Upper lobe of left lung (tissue), 6 donors: Measurements from ENCODE around the gene TSNAX. TPM values are rescaled to one million over a fixed set of nuclear protein-coding genes. Genes with fewer than 3 reads are reported as not detected.

Experiments
- ATAC-seq, 2 donors: fragments of 200-7000 bp; cut with Tn5 transposase; one replicate each; pipeline ENCODE4 v1.9.1; 2022; ENCODE audit warnings: mild to moderate bottlenecking in 2 of 2, moderate library complexity in 2 of 2; ENCODE audit not compliant: low FRiP score in 2 of 2
- DNase-seq, 2 donors: peaks; one replicate each; pipeline ENCODE4 v3.0.0-alpha.2; 2019 to 2020
- H3K27ac ChIP-seq, 4 donors: fragments of 200-600 bp; sonication (generic); one replicate each; pipeline ENCODE4 v1.5.1; 2016 to 2019
- H3K27me3 ChIP-seq, 4 donors: fragments of 200-600 bp; sonication (generic); one replicate each; pipeline ENCODE4 v1.5.1; 2017 to 2019
- H3K36me3 ChIP-seq, 4 donors: fragments of 200-600 bp; sonication (generic); one replicate each; pipeline ENCODE4 v1.5.1; 2016 to 2019
- H3K4me1 ChIP-seq, 4 donors: fragments of 200-600 bp; sonication (generic); one replicate each; pipeline ENCODE4 v1.5.1; 2018 to 2019
- H3K4me3 ChIP-seq, 4 donors: fragments of 200-600 bp; sonication (generic); one replicate each; pipeline ENCODE4 v1.5.1; 2017 to 2019; ENCODE audit warnings: mild to moderate bottlenecking in 2 of 4, moderate library complexity in 1 of 4
- H3K9me3 ChIP-seq, 4 donors: fragments of 200-600 bp; sonication (generic); one replicate each; pipeline ENCODE4 v1.5.1; 2018 to 2019
- EP300 ChIP-seq, 4 donors: sonication (generic); formaldehyde crosslinking; IDR thresholded peaks; one replicate each; pipeline ENCODE4 v1.5.1; 2017; ENCODE audit warnings: antibody characterized with exemption in 4 of 4, control low read depth in 2 of 4
- POLR2A ChIP-seq, 4 donors: fragments of 450-650 bp; IDR thresholded peaks; one replicate each; pipeline ENCODE4 v1.5.1; 2016 to 2017; ENCODE audit warnings: antibody characterized with exemption in 4 of 4, mild to moderate bottlenecking in 2 of 4
- POLR2AphosphoS5 ChIP-seq, 2 donors: sonication (generic); formaldehyde crosslinking; IDR thresholded peaks; one replicate each; pipeline ENCODE4 v1.5.1; 2017; ENCODE audit warnings: antibody characterized with exemption in 2 of 2
- WGBS, 2 donors: methylation state at CpG; one replicate each; pipeline ENCODE4 v1.1.5; 2017 to 2018; 5-methylcytosine and 5-hydroxymethylcytosine counted together
- total RNA-seq, 6 donors: library from RNA; depleted of rRNA in 4 of 6; stranded (reverse); fragments of >200 nt in 4 of 6; gene quantifications; one replicate each; pipeline versions ENCODE4 v1.1.0 to v1.2.1, GENCODE V29; 2016 to 2021
- TF ChIP-seq, protein P1 (sequence below), 6 experiments: fragments of 450-650 bp in 4 of 6; fragments of 200-600 bp in 2 of 6; sonication (generic) in 2 of 6; IDR thresholded peaks; one replicate each; pipeline ENCODE4 v1.5.1; 2016 to 2019; ENCODE audit warnings: antibody characterized with exemption in 6 of 6
- donor health status: DM: no; HTN: no; CAD: no; lungs with moderate emphysema.
- donor health status: DM: no; HTN: yes; CAD: no; lungs with severe emphysema.

The TSNAX gene
- total RNA-seq, 6 donors from 2014 or later = 6.3 to 39.7 (median 24.6) TPM

DNA sequence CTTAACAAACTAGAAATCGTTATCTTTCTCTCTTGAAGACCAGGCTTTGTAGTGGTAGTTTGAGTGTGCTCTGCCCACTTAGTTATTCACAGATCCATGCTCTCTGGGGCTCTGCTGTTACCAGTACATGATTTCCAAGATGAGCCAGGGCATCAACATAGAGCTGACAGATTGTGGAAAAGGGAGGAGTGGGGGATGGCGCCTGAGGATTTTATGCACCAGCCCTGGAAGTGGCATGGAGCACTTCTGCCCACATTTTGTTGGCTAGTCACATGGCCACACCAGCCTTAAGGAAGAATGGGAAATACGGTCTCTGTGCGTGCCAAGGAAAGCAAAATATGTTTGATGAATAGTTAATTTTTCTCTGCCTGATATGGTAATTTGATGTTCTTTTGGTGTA is 18.2 kb downstream of the TSNAX start:
- Histone ChIP-seq H3K4me1 (peaks cover 0 to 4% (median 0%) of the 10 kb centered on the region in 4 donors), H3K27ac (no peak overlapping the region), H3K27me3 (no peaks in the 10 kb centered on the region), H3K4me3 (no peak overlapping the region), H3K36me3 (peaks cover 0 to 18% (median 5%) of the 10 kb centered on the region in 4 donors), H3K9me3 (no peaks in the 10 kb centered on the region)
- DNase-seq (no peak), ATAC-seq (no peak)
- no peak for TF ChIP-seq POLR2A (IDR thresholded peaks at IDR 0.05)
- TF ChIP-seq, protein P1, sequence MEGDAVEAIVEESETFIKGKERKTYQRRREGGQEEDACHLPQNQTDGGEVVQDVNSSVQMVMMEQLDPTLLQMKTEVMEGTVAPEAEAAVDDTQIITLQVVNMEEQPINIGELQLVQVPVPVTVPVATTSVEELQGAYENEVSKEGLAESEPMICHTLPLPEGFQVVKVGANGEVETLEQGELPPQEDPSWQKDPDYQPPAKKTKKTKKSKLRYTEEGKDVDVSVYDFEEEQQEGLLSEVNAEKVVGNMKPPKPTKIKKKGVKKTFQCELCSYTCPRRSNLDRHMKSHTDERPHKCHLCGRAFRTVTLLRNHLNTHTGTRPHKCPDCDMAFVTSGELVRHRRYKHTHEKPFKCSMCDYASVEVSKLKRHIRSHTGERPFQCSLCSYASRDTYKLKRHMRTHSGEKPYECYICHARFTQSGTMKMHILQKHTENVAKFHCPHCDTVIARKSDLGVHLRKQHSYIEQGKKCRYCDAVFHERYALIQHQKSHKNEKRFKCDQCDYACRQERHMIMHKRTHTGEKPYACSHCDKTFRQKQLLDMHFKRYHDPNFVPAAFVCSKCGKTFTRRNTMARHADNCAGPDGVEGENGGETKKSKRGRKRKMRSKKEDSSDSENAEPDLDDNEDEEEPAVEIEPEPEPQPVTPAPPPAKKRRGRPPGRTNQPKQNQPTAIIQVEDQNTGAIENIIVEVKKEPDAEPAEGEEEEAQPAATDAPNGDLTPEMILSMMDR (IDR thresholded peaks at IDR 0.05) = no peak
- TF ChIP-seq POLR2AphosphoS5 (IDR thresholded peaks at IDR 0.05) = no peak
- TF ChIP-seq EP300 (IDR thresholded peaks at IDR 0.05) = no peak
- WGBS, 2 donors = 94 to 98% methylated on average over 4 of the region's 4 CpGs

DNA sequence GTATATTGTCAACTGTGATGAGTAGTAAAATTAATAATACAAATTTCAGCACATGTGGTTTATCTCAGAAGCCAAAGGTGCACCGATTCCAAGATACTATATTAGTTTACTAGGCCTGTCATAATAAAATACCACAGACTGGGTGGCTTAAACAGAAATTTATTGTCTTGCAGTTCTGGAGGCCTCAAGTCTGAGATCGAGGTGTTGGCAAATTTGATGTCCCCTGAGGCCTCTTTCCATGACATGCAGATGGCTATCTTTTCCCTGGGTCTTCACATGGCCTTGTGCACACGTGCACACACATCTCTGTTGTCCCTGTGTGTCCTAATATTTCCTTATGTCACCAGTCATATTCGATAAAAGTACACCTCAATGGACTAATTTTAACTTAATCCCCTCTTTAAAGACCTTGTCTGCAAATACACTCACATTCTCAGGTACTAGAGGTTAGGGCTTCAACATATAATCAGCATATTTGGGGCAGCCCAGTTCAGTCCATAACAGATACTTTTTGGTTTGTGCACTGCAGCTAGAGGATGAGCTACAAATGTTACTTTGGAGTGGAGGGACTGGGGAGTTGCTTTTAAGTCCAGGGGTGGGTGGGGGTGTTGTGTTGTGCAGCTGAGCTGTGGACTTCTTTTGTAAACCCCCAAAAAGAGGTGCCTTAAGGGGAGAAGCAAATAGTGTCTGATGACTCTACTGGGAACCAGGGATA is 21.4 kb downstream of the TSNAX start:
- no peaks in the 10 kb centered on the region for H3K4me1 ChIP-seq
- ATAC-seq (no peak), DNase-seq (no peak)
- peaks cover 0 to 4% (median 0%) of the 10 kb centered on the region in 4 donors for H3K36me3 ChIP-seq
- H3K4me3 ChIP-seq = no peak overlapping the region
- TF ChIP-seq POLR2A (IDR thresholded peaks at IDR 0.05) (no peak), POLR2AphosphoS5 (IDR thresholded peaks at IDR 0.05) (no peak), EP300 (IDR thresholded peaks at IDR 0.05) (no peak)
- TF ChIP-seq, protein P1 (IDR thresholded peaks at IDR 0.05) = no peak
- no peaks in the 10 kb centered on the region for H3K27me3 ChIP-seq
- H3K9me3 ChIP-seq = no peaks in the 10 kb centered on the region
- H3K27ac ChIP-seq = no peak overlapping the region
- 86 to 89% methylated on average over 4 of the region's 4 CpGs for whole genome bisulfite sequencing, 2 donors

DNA sequence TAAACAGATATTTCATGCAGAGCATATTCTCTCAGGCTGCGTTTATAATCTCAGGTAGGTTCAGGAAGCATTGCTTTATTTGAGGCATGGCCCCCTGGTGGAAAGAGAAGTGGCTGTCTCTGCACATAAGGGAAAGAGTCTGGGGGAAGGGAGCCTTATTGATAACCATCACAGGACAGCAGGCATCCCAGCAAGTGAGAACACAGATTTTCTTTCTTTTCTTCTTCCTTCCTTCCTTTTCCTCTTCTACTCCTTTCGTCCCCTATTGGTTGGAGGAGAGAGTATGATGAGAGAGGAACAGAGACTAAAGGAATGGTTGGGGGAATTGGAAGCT is 21.9 kb downstream of the TSNAX start:
- H3K27ac ChIP-seq = no peak overlapping the region
- H3K9me3 ChIP-seq = no peaks in the 10 kb centered on the region
- H3K4me1 ChIP-seq = no peaks in the 10 kb centered on the region
- peaks cover 0 to 3% (median 0%) of the 10 kb centered on the region in 4 donors for H3K36me3 ChIP-seq
- DNase-seq (no peak), ATAC-seq (no peak)
- no peaks in the 10 kb centered on the region for H3K27me3 ChIP-seq
- WGBS, 2 donors = 41 to 56% methylated on average over 2 of the region's 2 CpGs
- no peak overlapping the region for H3K4me3 ChIP-seq
- TF ChIP-seq POLR2AphosphoS5 (IDR thresholded peaks at IDR 0.05) (no peak), EP300 (IDR thresholded peaks at IDR 0.05) (no peak), POLR2A (IDR thresholded peaks at IDR 0.05) (no peak)
- TF ChIP-seq, protein P1 (IDR thresholded peaks at IDR 0.05) = peak in 1 of 6 experiments; percentile 21

DNA sequence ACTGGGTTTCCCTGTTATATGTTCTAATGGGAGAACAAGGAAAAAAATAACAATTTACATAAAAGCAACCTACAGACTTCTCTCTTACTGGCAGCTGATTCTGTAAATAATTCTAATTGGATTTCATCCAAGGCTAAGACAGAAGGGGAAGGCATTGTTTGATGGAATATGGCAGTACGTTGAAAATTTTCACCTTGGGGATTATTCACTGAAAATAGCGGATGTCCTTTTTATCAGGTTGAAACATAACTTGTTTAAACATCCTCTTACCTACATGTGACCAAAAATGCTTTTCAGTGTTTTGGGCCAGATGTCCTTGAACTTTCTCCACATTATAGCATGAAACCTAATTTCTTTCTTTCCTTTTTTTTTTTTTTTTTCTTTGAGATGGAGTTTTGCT is 24.9 kb downstream of the TSNAX start:
- no peak for DNase-seq
- no peaks in the 10 kb centered on the region for H3K27me3 ChIP-seq
- 62 to 63% methylated on average over 2 of the region's 2 CpGs for WGBS, 2 donors
- no peaks in the 10 kb centered on the region for H3K9me3 ChIP-seq
- no peak for ATAC-seq
- no peak overlapping the region for H3K27ac ChIP-seq
- TF ChIP-seq POLR2AphosphoS5 (IDR thresholded peaks at IDR 0.05) = no peak
- no peak for TF ChIP-seq EP300 (IDR thresholded peaks at IDR 0.05)
- no peak for TF ChIP-seq POLR2A (IDR thresholded peaks at IDR 0.05)
- TF ChIP-seq, protein P1 (IDR thresholded peaks at IDR 0.05) = no peak
- peaks cover 0 to 18% (median 6%) of the 10 kb centered on the region in 4 donors for H3K4me1 ChIP-seq
- no peak overlapping the region for H3K4me3 ChIP-seq
- H3K36me3 ChIP-seq = no peaks in the 10 kb centered on the region

DNA sequence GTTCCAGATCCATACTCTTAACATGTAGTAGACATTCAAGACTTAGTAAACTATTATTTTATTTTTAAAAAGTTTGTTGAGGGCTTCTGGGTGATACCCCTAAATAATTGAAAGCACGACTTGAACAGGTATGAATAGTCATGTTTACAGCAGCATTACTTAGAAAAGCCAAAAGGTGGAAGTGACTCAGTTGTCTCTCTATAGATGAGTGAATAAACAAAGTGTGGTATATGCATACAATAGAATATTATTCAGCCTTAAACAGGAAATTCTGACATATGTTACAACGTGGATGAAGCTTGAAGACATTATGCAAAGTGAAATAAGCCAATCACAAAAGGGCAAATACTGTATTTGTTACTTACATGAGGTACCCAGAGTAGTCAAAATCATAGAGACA is 26.5 kb downstream of the TSNAX start:
- H3K27ac ChIP-seq = no peak overlapping the region
- no peaks in the 10 kb centered on the region for H3K36me3 ChIP-seq
- peaks cover 0 to 18% (median 6%) of the 10 kb centered on the region in 4 donors for H3K4me1 ChIP-seq
- H3K9me3 ChIP-seq = no peaks in the 10 kb centered on the region
- TF ChIP-seq EP300 (IDR thresholded peaks at IDR 0.05) = no peak
- TF ChIP-seq, protein P1 (IDR thresholded peaks at IDR 0.05) = no peak
- no peak for TF ChIP-seq POLR2A (IDR thresholded peaks at IDR 0.05)
- TF ChIP-seq POLR2AphosphoS5 (IDR thresholded peaks at IDR 0.05) = no peak
- H3K4me3 ChIP-seq = no peak overlapping the region
- H3K27me3 ChIP-seq = no peaks in the 10 kb centered on the region
- ATAC-seq (no peak), DNase-seq (no peak)
- 81% methylated on average over 2 of the region's 2 CpGs for WGBS, 2 donors
